ENCODE results near the gene SMIM35.

DNA sequence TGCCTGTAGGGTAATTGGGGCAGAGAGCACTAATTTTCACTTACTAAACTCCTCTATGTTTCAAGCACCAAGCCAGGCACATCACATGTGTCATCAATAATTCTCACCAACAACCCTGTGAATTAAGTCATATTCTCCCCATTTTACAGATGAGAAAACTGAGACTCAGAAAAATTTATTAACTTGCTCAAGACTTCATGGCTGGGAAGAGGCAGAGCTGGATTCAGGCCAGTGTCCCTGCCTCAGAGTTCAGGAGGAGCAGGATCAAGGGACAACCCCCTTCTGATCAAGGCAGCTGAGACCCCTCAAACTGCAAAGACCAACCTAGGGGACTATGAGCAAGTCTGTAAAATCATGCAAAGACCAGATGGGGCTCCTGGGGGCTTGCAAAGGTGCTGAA is 2.1 kb downstream of the SMIM35 start:
- TF ChIP-seq, protein P1, sequence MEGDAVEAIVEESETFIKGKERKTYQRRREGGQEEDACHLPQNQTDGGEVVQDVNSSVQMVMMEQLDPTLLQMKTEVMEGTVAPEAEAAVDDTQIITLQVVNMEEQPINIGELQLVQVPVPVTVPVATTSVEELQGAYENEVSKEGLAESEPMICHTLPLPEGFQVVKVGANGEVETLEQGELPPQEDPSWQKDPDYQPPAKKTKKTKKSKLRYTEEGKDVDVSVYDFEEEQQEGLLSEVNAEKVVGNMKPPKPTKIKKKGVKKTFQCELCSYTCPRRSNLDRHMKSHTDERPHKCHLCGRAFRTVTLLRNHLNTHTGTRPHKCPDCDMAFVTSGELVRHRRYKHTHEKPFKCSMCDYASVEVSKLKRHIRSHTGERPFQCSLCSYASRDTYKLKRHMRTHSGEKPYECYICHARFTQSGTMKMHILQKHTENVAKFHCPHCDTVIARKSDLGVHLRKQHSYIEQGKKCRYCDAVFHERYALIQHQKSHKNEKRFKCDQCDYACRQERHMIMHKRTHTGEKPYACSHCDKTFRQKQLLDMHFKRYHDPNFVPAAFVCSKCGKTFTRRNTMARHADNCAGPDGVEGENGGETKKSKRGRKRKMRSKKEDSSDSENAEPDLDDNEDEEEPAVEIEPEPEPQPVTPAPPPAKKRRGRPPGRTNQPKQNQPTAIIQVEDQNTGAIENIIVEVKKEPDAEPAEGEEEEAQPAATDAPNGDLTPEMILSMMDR (IDR thresholded peaks at IDR 0.05), result no peak
- no peak for TF ChIP-seq SIN3A (IDR thresholded peaks at IDR 0.05; ENCODE audit: borderline replicate concordance, low read depth, low read length)
- TF ChIP-seq TAF1 (IDR thresholded peaks at IDR 0.05; ENCODE audit: borderline replicate concordance, low read depth, low read length), result no peak
- no peak for TF ChIP-seq YY1 (IDR thresholded peaks at IDR 0.05; ENCODE audit: low read depth)
- no peak for TF ChIP-seq RAD21 (IDR thresholded peaks at IDR 0.05; ENCODE audit: low read length)
- TF ChIP-seq MXI1 (IDR thresholded peaks at IDR 0.05; ENCODE audit: low read depth, low read length), result no peak
- TF ChIP-seq FOXJ3 (CRISPR knock-in tag; IDR thresholded peaks at IDR 0.05), result no peak
- TF ChIP-seq, protein P2, sequence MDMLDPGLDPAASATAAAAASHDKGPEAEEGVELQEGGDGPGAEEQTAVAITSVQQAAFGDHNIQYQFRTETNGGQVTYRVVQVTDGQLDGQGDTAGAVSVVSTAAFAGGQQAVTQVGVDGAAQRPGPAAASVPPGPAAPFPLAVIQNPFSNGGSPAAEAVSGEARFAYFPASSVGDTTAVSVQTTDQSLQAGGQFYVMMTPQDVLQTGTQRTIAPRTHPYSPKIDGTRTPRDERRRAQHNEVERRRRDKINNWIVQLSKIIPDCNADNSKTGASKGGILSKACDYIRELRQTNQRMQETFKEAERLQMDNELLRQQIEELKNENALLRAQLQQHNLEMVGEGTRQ (IDR thresholded peaks at IDR 0.05; ENCODE audit: borderline replicate concordance, low read depth, low read length), result no peak
- no peak for TF ChIP-seq POLR2AphosphoS5 (IDR thresholded peaks at IDR 0.05; ENCODE audit: low read depth, low read length)
- TF ChIP-seq, protein P3, sequence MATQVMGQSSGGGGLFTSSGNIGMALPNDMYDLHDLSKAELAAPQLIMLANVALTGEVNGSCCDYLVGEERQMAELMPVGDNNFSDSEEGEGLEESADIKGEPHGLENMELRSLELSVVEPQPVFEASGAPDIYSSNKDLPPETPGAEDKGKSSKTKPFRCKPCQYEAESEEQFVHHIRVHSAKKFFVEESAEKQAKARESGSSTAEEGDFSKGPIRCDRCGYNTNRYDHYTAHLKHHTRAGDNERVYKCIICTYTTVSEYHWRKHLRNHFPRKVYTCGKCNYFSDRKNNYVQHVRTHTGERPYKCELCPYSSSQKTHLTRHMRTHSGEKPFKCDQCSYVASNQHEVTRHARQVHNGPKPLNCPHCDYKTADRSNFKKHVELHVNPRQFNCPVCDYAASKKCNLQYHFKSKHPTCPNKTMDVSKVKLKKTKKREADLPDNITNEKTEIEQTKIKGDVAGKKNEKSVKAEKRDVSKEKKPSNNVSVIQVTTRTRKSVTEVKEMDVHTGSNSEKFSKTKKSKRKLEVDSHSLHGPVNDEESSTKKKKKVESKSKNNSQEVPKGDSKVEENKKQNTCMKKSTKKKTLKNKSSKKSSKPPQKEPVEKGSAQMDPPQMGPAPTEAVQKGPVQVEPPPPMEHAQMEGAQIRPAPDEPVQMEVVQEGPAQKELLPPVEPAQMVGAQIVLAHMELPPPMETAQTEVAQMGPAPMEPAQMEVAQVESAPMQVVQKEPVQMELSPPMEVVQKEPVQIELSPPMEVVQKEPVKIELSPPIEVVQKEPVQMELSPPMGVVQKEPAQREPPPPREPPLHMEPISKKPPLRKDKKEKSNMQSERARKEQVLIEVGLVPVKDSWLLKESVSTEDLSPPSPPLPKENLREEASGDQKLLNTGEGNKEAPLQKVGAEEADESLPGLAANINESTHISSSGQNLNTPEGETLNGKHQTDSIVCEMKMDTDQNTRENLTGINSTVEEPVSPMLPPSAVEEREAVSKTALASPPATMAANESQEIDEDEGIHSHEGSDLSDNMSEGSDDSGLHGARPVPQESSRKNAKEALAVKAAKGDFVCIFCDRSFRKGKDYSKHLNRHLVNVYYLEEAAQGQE (IDR thresholded peaks at IDR 0.05; ENCODE audit: low read depth, low read length), result no peak
- TF ChIP-seq, protein P4, sequence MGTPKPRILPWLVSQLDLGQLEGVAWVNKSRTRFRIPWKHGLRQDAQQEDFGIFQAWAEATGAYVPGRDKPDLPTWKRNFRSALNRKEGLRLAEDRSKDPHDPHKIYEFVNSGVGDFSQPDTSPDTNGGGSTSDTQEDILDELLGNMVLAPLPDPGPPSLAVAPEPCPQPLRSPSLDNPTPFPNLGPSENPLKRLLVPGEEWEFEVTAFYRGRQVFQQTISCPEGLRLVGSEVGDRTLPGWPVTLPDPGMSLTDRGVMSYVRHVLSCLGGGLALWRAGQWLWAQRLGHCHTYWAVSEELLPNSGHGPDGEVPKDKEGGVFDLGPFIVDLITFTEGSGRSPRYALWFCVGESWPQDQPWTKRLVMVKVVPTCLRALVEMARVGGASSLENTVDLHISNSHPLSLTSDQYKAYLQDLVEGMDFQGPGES (IDR thresholded peaks at IDR 0.05; ENCODE audit: low read depth, low read length), result no peak
- no peak for TF ChIP-seq GATA2 (CRISPR knock-in tag; IDR thresholded peaks at IDR 0.05)

Measured in SK-N-SH (cell line).